ENCODE data around the gene FGF7.
"Not testable (repeated sequence)": the region's sequence is repeated elsewhere in the genome, so short reads cannot be mapped to it uniquely, and the experiment has no call there.

The FGF7 gene

GRCh38 chr15:49423021-49423420 is at the start of gene FGF7:
Gene FGF7, plus strand, starts transcription at chr15:49423242. Its CDS starts 1,056 bp downstream, at chr15:49424298.
- no peak for DNase-seq

GRCh38 chr15:49379996-49380395 is 43.0 kb upstream of the FGF7 start:
- no peak for DNase-seq

- no peak for DNase-seq
These were observed 42.1 kb upstream of the FGF7 start for GRCh38 chr15:49380912-49381311.

GRCh38 chr15:49382394-49382793 is 40.6 kb upstream of the FGF7 start:
- DNase-seq: no peak

GRCh38 chr15:49383266-49383665 is 39.8 kb upstream of the FGF7 start:
- no peak for DNase-seq

GRCh38 chr15:49387471-49387870 is 35.6 kb upstream of the FGF7 start:
- no peak for DNase-seq

- DNase-seq: not testable (repeated sequence)
These were observed 20.3 kb upstream of the FGF7 start for GRCh38 chr15:49402515-49403296.

- no peak for DNase-seq
These were observed 16.5 kb upstream of the FGF7 start for GRCh38 chr15:49406352-49407118.

GRCh38 chr15:49410641-49411040 is 12.4 kb upstream of the FGF7 start:
- DNase-seq: no peak

- no peak for DNase-seq
These were observed 10.2 kb upstream of the FGF7 start for GRCh38 chr15:49412797-49413196.

- no peak for DNase-seq
These were observed 7.9 kb upstream of the FGF7 start for GRCh38 chr15:49415149-49415548.

GRCh38 chr15:49415638-49416037 is 7.4 kb upstream of the FGF7 start:
- DNase-seq: no peak

GRCh38 chr15:49418811-49419210 is 4.2 kb upstream of the FGF7 start:
- no peak for DNase-seq

GRCh38 chr15:49421991-49422390 is 1.1 kb upstream of the FGF7 start:
- peak; percentile 14 to 68 for DNase-seq

GRCh38 chr15:49423901-49424550 is 984 bp downstream of the FGF7 start:
- DNase-seq: no peak

- no peak for DNase-seq
These were observed 1.9 kb downstream of the FGF7 start for GRCh38 chr15:49424954-49425353.

GRCh38 chr15:49427372-49427771 is 4.3 kb downstream of the FGF7 start:
- DNase-seq: no peak

GRCh38 chr15:49428409-49429095 is 5.5 kb downstream of the FGF7 start:
- DNase-seq: no peak

GRCh38 chr15:49430046-49430445 is 7.0 kb downstream of the FGF7 start:
- DNase-seq: no peak

- no peak for DNase-seq
These were observed 12.1 kb downstream of the FGF7 start for GRCh38 chr15:49435174-49435573.

- DNase-seq: no peak
These were observed 13.7 kb downstream of the FGF7 start for GRCh38 chr15:49436751-49437150.

- peak in 1 of 2 donors; percentile 8 for DNase-seq
These were observed 16.1 kb downstream of the FGF7 start for GRCh38 chr15:49438962-49439631.
